Adrenal gland (tissue), 5 donors: ENCODE results near the gene SLC2A4.

Experiments
- POLR2A ChIP-seq, 2 donors: fragments of 450-650 bp; IDR thresholded peaks; one replicate each; pipeline ENCODE4 v1.6.1; 2017; ENCODE audit warnings: antibody characterized with exemption in 2 of 2, mild to moderate bottlenecking in 2 of 2, moderate library complexity in 1 of 2
- TF ChIP-seq, protein P1 (sequence below), 6 experiments: fragments of 450-650 bp in 4 of 6; fragments of 200-600 bp in 2 of 6; sonication (generic) in 1 of 6; IDR thresholded peaks; 1 replicate in 5 of 6; 2 replicates in 1 of 6; pipeline versions ENCODE4 v1.5.1 to v1.8.0; 2016 to 2021; ENCODE audit warnings: antibody characterized with exemption in 6 of 6, mild to moderate bottlenecking in 2 of 6, moderate library complexity in 1 of 6
- donor health status: DM: no; HTN: no; CAD: no.

- TF ChIP-seq, protein P1, sequence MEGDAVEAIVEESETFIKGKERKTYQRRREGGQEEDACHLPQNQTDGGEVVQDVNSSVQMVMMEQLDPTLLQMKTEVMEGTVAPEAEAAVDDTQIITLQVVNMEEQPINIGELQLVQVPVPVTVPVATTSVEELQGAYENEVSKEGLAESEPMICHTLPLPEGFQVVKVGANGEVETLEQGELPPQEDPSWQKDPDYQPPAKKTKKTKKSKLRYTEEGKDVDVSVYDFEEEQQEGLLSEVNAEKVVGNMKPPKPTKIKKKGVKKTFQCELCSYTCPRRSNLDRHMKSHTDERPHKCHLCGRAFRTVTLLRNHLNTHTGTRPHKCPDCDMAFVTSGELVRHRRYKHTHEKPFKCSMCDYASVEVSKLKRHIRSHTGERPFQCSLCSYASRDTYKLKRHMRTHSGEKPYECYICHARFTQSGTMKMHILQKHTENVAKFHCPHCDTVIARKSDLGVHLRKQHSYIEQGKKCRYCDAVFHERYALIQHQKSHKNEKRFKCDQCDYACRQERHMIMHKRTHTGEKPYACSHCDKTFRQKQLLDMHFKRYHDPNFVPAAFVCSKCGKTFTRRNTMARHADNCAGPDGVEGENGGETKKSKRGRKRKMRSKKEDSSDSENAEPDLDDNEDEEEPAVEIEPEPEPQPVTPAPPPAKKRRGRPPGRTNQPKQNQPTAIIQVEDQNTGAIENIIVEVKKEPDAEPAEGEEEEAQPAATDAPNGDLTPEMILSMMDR (IDR thresholded peaks at IDR 0.05) = peak in 1 of 6 experiments; percentile 20
- TF ChIP-seq POLR2A (IDR thresholded peaks at IDR 0.05) = no peak
Observed at GRCh38 chr17:7243453-7243729, 38.1 kb upstream of the SLC2A4 start.
